ENCODE measurements around the gene ZSWIM6.
A peak's percentile ranks its signal among the peaks of the same experiment; 100 is the strongest.
"Not testable (repeated sequence)": the region's sequence is repeated elsewhere in the genome, so short reads cannot be mapped to it uniquely, and the experiment has no call there.

The ZSWIM6 gene

DNA sequence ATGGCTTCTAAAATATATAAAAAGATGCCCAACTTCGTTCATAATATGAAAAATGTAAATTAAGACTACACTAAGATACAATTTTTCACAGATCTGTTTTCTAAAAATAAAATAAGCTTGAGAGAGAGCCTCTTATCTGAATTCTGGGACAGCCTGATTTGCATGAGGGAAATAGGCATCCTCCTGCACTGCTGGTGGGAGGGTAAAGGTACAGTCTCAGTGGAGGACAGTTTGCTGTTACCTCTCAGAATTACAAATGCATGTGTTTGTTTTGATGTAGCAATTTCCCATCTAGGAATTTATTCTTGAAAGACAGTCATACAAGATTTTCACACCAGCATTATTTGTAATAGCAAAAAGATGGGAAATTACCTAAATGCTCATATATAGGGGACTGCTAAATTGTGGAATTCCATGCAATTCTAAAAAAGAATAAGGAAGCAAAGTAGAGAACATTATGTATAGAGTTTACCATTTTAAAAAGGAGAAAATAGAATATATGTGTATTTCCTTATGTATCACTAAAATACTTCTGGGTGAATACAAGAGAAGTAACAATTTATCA lies 75.7 kb downstream of the ZSWIM6 start:
- DNase-seq (ENCODE audit: low read depth in 2 of 2) = no peak

GRCh38 chr5:61408476-61409168 lies 76.6 kb downstream of the ZSWIM6 start:
- DNase-seq (ENCODE audit: low read depth in 2 of 2) = peak; percentile 96 to 97

GRCh38 chr5:61409568-61409967 lies 77.5 kb downstream of the ZSWIM6 start:
- no peak for DNase-seq (ENCODE audit: low read depth in 2 of 2)

DNA sequence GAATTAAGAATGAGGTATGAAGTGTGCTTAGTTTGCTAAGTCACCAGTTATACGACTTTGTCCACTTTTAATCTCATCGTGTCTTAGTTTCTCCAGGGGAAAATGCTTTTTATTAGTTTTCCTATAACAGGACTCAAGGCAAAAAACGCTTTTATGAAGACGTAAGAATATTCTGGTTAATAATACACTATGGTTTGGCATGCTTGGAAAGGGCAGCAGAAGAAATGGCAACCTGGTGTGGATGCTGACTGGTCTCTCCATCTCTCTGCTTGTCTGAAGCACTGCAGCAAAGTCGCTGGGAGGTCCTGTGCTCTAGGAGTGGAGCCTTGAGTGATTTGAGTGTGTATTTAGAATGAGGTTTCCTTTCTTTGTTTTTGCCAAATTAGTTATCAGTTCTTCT lies 78.8 kb downstream of the ZSWIM6 start:
- no peak for DNase-seq (ENCODE audit: low read depth in 2 of 2)

DNA sequence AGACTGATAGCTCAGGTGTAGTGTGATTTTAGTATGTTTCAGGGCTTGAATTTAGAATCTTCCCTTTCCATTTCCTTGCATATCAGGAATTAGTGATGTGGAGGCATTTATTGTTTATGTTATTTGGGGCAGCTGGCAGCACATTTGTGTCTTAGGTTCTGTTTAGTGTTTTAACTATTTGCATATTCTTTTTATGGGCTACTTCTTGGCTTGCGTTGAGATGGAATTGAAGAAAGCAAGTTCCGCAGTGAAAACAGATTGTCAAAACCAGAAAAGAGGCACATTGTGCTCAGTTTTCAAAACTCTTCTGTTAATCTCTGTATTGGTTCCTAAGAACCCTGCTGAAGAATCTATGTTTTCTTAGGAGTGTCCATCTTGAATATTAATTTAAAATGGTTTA lies 80.3 kb downstream of the ZSWIM6 start:
- no peak for DNase-seq (ENCODE audit: low read depth in 2 of 2)

GRCh38 chr5:61413205-61413604 lies 81.1 kb downstream of the ZSWIM6 start:
- DNase-seq (ENCODE audit: low read depth in 2 of 2) = not testable (repeated sequence)

- DNase-seq (ENCODE audit: low read depth in 2 of 2) = no peak
Observed at GRCh38 chr5:61414806-61415205, 82.7 kb downstream of the ZSWIM6 start.

- no peak for DNase-seq (ENCODE audit: low read depth in 2 of 2)
Observed at GRCh38 chr5:61416010-61416409, 84.0 kb downstream of the ZSWIM6 start.

DNA sequence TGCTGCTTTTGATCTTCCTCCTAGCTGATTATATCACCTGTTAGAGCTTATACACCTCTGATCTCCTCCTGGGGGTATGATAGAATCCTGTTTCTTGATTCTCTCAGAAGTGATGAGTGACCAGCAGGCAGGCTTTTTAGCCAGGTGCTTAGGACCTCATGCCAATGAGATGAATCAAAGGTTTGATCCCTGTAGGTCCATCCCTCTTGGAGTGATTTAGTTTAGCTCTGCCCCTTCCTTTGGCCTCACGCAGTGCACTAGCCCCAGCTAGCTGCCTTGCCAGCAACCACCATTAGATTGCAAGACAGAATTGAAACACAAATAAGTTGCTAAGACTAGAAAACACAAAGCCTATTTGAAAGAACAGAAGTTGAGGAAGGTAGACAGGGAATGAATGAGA lies 84.4 kb downstream of the ZSWIM6 start:
- DNase-seq (ENCODE audit: low read depth in 2 of 2) = no peak

DNA sequence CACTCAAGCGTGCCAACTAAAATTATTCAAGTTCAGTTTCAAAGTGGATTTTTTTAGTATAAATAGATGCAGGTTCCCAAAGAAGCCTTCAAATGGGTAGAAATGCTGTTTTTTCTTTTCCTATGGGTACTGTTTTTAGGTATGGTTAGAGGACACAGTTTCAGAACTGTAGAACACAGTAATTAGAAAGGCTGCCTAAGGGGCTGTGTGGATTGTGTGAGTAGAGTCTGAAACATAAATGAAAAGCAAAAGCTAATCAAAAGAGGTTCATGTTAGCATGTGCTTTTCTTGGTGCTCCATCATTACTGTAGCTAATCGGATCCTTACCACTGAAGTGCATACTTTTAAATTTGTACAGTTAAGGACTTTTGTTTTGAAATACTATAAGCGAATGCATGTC lies 85.3 kb downstream of the ZSWIM6 start:
- DNase-seq (ENCODE audit: low read depth in 2 of 2) = no peak

- no peak for DNase-seq (ENCODE audit: low read depth in 2 of 2)
Observed at GRCh38 chr5:61417851-61418250, 85.8 kb downstream of the ZSWIM6 start.

DNA sequence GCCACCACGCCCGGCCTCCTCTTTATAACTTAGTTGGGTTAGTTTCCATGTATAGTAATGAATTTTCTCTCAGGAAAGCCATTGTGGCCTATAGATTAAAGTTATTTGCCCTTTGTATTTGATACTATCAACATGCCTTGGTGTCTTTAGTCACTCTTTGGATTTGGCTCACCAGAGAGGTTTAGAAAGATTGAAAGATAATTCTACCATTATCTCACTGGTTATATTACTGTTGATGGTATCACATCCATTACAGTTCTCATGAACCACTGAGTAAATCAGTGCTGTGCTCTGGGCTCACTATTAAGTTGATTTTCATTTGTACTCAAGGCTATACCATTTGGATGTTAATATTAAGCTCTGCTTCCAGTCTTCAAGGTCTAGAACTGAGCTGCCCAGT lies 87.0 kb downstream of the ZSWIM6 start:
- no peak for DNase-seq (ENCODE audit: low read depth in 2 of 2)

DNA sequence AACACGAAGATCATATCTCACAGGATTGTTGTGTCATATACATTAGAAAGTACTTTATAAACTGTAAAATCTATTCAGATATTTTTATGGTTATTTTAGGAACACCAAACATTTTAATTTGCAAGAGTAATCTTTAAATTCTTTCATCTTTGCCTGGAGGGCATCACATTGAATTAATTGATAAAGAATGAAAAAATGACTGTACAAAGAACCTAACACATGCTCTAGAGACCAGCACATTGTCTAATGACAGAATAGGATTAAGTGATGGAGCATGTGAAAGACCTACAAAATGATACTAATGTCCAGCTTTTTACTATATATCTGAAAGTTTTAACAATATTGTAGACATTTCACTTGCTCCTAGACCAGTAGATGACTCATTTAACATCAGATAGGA lies 88.0 kb downstream of the ZSWIM6 start:
- DNase-seq (ENCODE audit: low read depth in 2 of 2) = no peak

DNA sequence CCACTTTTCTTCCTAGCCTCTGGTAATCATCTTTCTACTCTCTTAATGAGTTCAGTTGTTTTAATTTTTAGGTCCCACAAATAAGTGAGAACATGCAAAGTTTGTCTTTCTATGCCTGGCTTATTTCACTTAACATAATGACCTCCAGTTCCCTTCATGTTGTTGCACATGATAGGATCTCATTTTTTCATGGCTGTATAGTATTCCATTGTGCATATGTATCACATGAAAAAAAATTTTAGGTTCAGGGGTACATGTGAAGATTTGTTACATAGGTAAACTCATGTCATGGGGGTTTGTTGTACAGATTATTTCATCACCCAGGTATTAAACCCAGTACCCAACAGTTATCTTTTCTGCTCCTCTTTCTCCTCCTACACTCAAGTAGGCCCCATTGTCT lies 89.2 kb downstream of the ZSWIM6 start:
- DNase-seq (ENCODE audit: low read depth in 2 of 2) = not testable (repeated sequence)

GRCh38 chr5:61423487-61424145 lies 91.6 kb downstream of the ZSWIM6 start:
- DNase-seq (ENCODE audit: low read depth in 2 of 2) = no peak

DNA sequence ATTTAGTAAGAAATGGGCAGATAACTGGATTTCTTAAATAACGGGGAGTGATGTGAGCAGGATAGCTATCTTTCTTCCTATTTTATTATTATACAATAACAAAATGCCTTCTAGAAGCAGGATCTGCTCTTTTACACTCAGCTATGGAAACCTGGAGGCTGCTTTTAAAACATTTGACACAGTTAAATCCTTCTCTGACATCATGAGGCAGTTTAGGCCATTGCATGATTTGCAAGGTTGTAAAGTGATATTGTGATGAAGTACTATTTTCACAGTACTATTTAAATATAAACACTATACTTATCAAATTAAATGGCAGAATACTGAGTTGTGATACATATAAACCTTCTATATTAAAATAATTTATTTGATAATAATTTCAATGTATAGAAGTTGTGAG lies 93.9 kb downstream of the ZSWIM6 start:
- DNase-seq (ENCODE audit: low read depth in 2 of 2) = no peak

DNA sequence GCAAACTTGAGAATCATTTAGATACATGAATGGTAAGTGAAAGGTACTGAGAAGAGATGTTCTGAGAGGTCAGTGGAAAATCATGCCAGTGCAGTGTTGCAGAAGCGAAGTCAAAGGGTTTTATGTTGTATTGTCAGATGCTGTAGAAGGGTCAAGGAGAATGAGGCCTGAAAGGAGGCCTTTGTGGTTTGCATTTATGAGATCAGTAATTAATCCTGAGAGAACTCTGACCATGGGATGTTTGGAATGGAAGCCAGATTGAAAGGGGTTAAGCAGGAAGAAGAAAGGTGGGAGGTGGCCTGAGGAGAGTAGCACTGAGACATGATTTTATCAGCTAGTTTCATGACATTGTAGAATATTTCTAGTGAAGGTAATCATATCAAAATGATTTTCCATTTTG lies 97.8 kb downstream of the ZSWIM6 start:
- DNase-seq (ENCODE audit: low read depth in 2 of 2) = no peak

DNA sequence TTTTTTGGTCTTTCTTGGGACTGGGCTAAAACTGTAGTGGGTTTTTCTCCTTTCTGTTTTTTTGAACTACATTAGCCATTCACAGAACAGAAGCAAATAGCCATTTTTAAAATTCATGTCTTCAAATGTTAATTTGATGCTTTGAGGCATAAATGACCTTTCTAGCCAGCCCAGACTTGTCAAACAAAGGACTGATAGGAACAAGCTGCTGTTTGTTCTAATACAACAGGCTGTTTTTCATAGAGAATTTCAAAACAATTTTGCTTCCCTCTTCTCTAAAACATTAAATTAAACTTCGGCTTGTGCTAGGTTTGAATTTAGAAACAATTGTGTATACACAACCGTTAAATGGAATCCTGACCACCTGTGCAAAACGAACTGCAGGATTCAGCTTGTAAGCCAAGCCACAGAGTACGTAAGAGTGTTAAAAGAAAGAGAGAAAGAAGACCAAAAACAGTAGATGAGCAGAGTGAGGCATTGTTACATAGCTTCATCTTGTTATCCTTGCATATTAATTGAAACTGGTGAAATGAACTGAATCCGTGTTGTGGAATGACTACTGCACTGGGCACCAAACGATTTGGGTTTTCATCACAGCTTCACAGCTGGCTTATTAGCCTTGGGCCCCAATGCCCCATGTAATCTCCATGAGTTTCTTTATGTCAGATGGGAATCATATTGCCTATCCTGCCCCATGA lies 100.0 kb downstream of the ZSWIM6 start:
- no peak for DNase-seq (ENCODE audit: low read depth in 2 of 2)

- DNase-seq (ENCODE audit: low read depth in 2 of 2) = no peak
Observed at GRCh38 chr5:61435368-61435767, 103.3 kb downstream of the ZSWIM6 start.

- DNase-seq (ENCODE audit: low read depth in 2 of 2) = no peak
Observed at GRCh38 chr5:61438298-61438970, 106.4 kb downstream of the ZSWIM6 start.

GRCh38 chr5:61440086-61440485 lies 108.0 kb downstream of the ZSWIM6 start:
- DNase-seq (ENCODE audit: low read depth in 2 of 2) = no peak

GRCh38 chr5:61440596-61440995 lies 108.5 kb downstream of the ZSWIM6 start:
- no peak for DNase-seq (ENCODE audit: low read depth in 2 of 2)
